K562 (cell line): ENCODE data around the gene SLC25A42. TPM values are rescaled to one million over a fixed set of nuclear protein-coding genes. Genes with fewer than 3 reads are reported as not detected.

Experiments used
- ATAC-seq: fragments of 200-7000 bp; cut with Tn5 transposase; 3 replicates; pipeline ENCODE4 v1.9.1; 2020; ENCODE audit warnings: moderate library complexity
- BruUV-seq: library from RNA; stranded (reverse); fragments of 400-500 nt; replicated peaks from 2 replicates; lab custom pipeline; 2021; lab: Mats Ljungman, UMichigan
- CTCF ChIA-PET: fragments of 300-600 bp; formaldehyde crosslinking; extraction: SDS; loops from one replicate; lab custom pipeline; 2021; ENCODE audit warnings: low intra/inter-chr PET ratio; lab: Yijun Ruan, JAX
- POLR2A ChIA-PET: fragments of 300-600, 350-650 bp; sonication (Branson Sonifier 250); formaldehyde crosslinking; extraction: SDS; loops from one replicate; lab custom pipeline; 2021; ENCODE audit warnings: antibody characterized with exemption, inconsistent platforms; lab: Yijun Ruan, JAX
- DNase-seq, 4 experiments: peaks; one replicate each; pipeline versions ENCODE4 v3.0.0 to v3.0.0-alpha.2; 2011 to 2018; ENCODE audit warnings: low spot score in 3 of 4, mixed read lengths in 3 of 4; ENCODE audit errors: extremely low read depth in 1 of 4
- FAIRE-seq: peaks from 2 replicates; lab custom pipeline; 2011; peaks lifted over from hg19 to GRCh38; lab: Jason Lieb, UNC
- H2AFZ ChIP-seq: 2 replicates; pipeline ENCODE4 v1.6.0; 2011; ENCODE audit warnings: low read depth, low read length, control low read depth, inconsistent platforms
- H3K27ac ChIP-seq: fragments of 200-600 bp; 3 replicates; pipeline ENCODE4 v1.8.0; 2011; ENCODE audit warnings: low read depth, mild to moderate bottlenecking, control low read depth, inconsistent platforms, low read length, moderate library complexity, mixed read lengths; ENCODE audit errors: extremely low read depth
- H3K27me3 ChIP-seq, 2 experiments: fragments of 300-600 bp in 1 of 2; 2 replicates in 1 of 2; 3 replicates in 1 of 2; pipeline versions ENCODE4 v1.6.0 to v1.8.0; 2011; ENCODE audit warnings: inconsistent platforms in 2 of 2, low read length in 2 of 2, mild to moderate bottlenecking in 1 of 2, mixed read lengths in 1 of 2, moderate library complexity in 1 of 2; ENCODE audit not compliant: control insufficient read depth in 2 of 2, insufficient read depth in 2 of 2
- H3K36me3 ChIP-seq: fragments of 300-600 bp; 3 replicates; pipeline ENCODE4 v1.8.0; 2011; ENCODE audit warnings: mild to moderate bottlenecking, low read length, inconsistent platforms; ENCODE audit not compliant: control insufficient read depth, insufficient read depth
- H3K4me1 ChIP-seq, 2 experiments: fragments of 200-600 bp in 1 of 2; replicated peaks in 1 of 2; 2 replicates in 1 of 2; 3 replicates in 1 of 2; pipeline versions ENCODE4 v1.5.1 to v1.8.0; 2011; ENCODE audit warnings: inconsistent platforms in 2 of 2, low read length in 2 of 2, mild to moderate bottlenecking in 1 of 2, mixed read lengths in 1 of 2, moderate library complexity in 1 of 2; ENCODE audit not compliant: control insufficient read depth in 2 of 2, insufficient read depth in 2 of 2
- H3K4me2 ChIP-seq: 2 replicates; pipeline ENCODE4 v1.6.1; 2011; ENCODE audit warnings: low read length, control low read depth, inconsistent platforms, mixed read lengths; ENCODE audit not compliant: insufficient read depth
- H3K4me3 ChIP-seq: fragments of 200-600 bp; sonication (generic), shearing (Covaris generic); 2 replicates; pipeline ENCODE4 v1.5.1; 2016; ENCODE audit warnings: control low read depth, inconsistent platforms
- H3K79me2 ChIP-seq: fragments of 200-600 bp; 3 replicates; pipeline ENCODE4 v1.8.0; 2011; ENCODE audit warnings: low read length, inconsistent platforms; ENCODE audit not compliant: control insufficient read depth, insufficient read depth
- H3K9ac ChIP-seq, 2 experiments: 2 replicates each; pipeline versions ENCODE4 v1.6.0 to v1.6.1; 2011; ENCODE audit warnings: low read depth in 2 of 2, low read length in 2 of 2, control low read depth in 1 of 2, inconsistent platforms in 1 of 2, mild to moderate bottlenecking in 1 of 2, mixed read lengths in 1 of 2; ENCODE audit not compliant: insufficient read depth in 1 of 2
- H3K9me1 ChIP-seq: one replicate; pipeline ENCODE4 v1.6.0; 2011; ENCODE audit warnings: inconsistent platforms, mild to moderate bottlenecking, low read length, moderate library complexity; ENCODE audit not compliant: control insufficient read depth, insufficient read depth
- H3K9me3 ChIP-seq: replicated peaks from 2 replicates; pipeline ENCODE4 v1.5.1; 2011; ENCODE audit warnings: low read depth, low read length, inconsistent platforms; ENCODE audit not compliant: control insufficient read depth, insufficient read depth
- H4K20me1 ChIP-seq: replicated peaks from 2 replicates; pipeline ENCODE4 v1.6.1; 2011; ENCODE audit warnings: low read length, inconsistent platforms, mixed read lengths; ENCODE audit not compliant: control insufficient read depth, insufficient read depth
- FOXJ2 ChIP-seq: fragments of 200-800 bp; sonication (Bioruptor generic); IDR thresholded peaks from 2 replicates; pipeline ENCODE4 v1.6.1; 2016; ENCODE audit warnings: missing genetic modification characterization, missing compliant biosample characterization
- GTF2F1 ChIP-seq: IDR thresholded peaks from 2 replicates; pipeline ENCODE4 v1.6.1; 2011; ENCODE audit warnings: low read depth, low read length, improper control_type of control experiment
- HIVEP1 ChIP-seq: fragments of 250-450 bp; sonication (Bioruptor Pico); IDR thresholded peaks from 2 replicates; pipeline ENCODE4 v1.4.0; 2020; ENCODE audit warnings: mild to moderate bottlenecking
- IRF2 ChIP-seq: sonication (generic); formaldehyde crosslinking; IDR thresholded peaks from 2 replicates; pipeline ENCODE4 v1.8.1; 2022; ENCODE audit warnings: mild to moderate bottlenecking, missing genetic modification reagents
- KDM1A ChIP-seq, 2 experiments: fragments of 450-650 bp; IDR thresholded peaks; 2 replicates each; pipeline ENCODE4 v1.6.1; 2016; ENCODE audit warnings: mild to moderate bottlenecking in 2 of 2
- KDM2B ChIP-seq: fragments of 250-450 bp; sonication (Bioruptor Pico); IDR thresholded peaks from 2 replicates; pipeline ENCODE4 v1.8.0; 2021; ENCODE audit warnings: mild to moderate bottlenecking, moderate library complexity
- NR2C2 ChIP-seq, 2 experiments: fragments of 200-800 bp in 1 of 2; sonication (Bioruptor generic) in 1 of 2; sonication (generic) in 1 of 2; formaldehyde crosslinking in 1 of 2; IDR thresholded peaks; 2 replicates each; pipeline versions ENCODE4 v1.6.1 to v1.8.0; 2016 to 2022; ENCODE audit warnings: mild to moderate bottlenecking in 1 of 2, missing compliant biosample characterization in 1 of 2, missing genetic modification characterization in 1 of 2, missing genetic modification reagents in 1 of 2
- RBFOX2 ChIP-seq: fragments of 200-400 bp; formaldehyde crosslinking; IDR thresholded peaks from 2 replicates; pipeline ENCODE4 v1.6.1; 2017; ENCODE audit warnings: low read depth, mild to moderate bottlenecking, low read length, moderate library complexity
- RHOXF2B ChIP-seq: fragments of 250-450 bp; sonication (Bioruptor Pico); conservative IDR thresholded peaks from 2 replicates; pipeline ENCODE4 v1.5.1; 2021
- ZBTB7A ChIP-seq: IDR thresholded peaks from 2 replicates; pipeline ENCODE4 v1.6.1; 2011; ENCODE audit warnings: low read depth, mild to moderate bottlenecking, low read length, moderate library complexity, borderline replicate concordance; ENCODE audit not compliant: control insufficient read depth
- ZNF445 ChIP-seq: fragments of 250-450 bp; sonication (Bioruptor Pico); IDR thresholded peaks from 2 replicates; pipeline ENCODE4 v1.4.0; 2020; ENCODE audit warnings: low read depth, mild to moderate bottlenecking, moderate library complexity
- WGBS: fragments of 100-300 bp; shearing (Covaris generic); methylation state at CpG from one replicate; pipeline ENCODE4 v1.1.6; 2016; ENCODE audit warnings: low coverage, mixed read lengths; ENCODE audit not compliant: insufficient coverage; ENCODE audit errors: missing lambda C conversion rate; 5-methylcytosine and 5-hydroxymethylcytosine counted together
- in situ Hi-C: fragments of 300-500 bp; cut with MboI; formaldehyde crosslinking; loops from 4 replicates; pipeline ENCODE4 v1.15.0; 2018; ENCODE audit warnings: inconsistent platforms, mixed read lengths
- intact Hi-C: fragments of 100-400 bp; cut with micrococcal nuclease; formaldehyde crosslinking; loops from 2 replicates; pipeline ENCODE4 v1.14.2; 2022
- polyA plus RNA-seq, 8 experiments: library from polyadenylated mRNA; depleted of rRNA in 4 of 8; stranded (reverse) in 5 of 8; unstranded in 3 of 8; fragments of >200 nt; fragmentation: Nextera tagmentation in 2 of 8; fragmentation: Illumina TruSeq in 1 of 8; extraction: Ambion mirVana in 2 of 8; extraction: Trizol in 1 of 8; gene quantifications; 2 replicates each; pipeline versions ENCODE4 v1.2.1 to v1.2.3, GENCODE V29; 2011 to 2014; ENCODE audit warnings: inconsistent platforms in 1 of 8, missing spikeins in 1 of 8
- total RNA-seq, 7 experiments: library from RNA; depleted of rRNA in 6 of 7; stranded (reverse); fragments of >200 nt in 6 of 7; fragmentation: Illumina TruSeq in 2 of 7; extraction: Trizol in 2 of 7; gene quantifications; 2 replicates each; pipeline versions ENCODE4 v1.2.1 to v1.2.3, GENCODE V29; 2011 to 2021; ENCODE audit warnings: low replicate concordance in 1 of 7

SLC25A42 gene
- total and polyA plus RNA-seq, 9 of the 15 experiments (the other 6 are each of a cell fraction or from before 2014, with no cell fraction given) = 0.59 to 32.2 (median 14.1) TPM

DNA sequence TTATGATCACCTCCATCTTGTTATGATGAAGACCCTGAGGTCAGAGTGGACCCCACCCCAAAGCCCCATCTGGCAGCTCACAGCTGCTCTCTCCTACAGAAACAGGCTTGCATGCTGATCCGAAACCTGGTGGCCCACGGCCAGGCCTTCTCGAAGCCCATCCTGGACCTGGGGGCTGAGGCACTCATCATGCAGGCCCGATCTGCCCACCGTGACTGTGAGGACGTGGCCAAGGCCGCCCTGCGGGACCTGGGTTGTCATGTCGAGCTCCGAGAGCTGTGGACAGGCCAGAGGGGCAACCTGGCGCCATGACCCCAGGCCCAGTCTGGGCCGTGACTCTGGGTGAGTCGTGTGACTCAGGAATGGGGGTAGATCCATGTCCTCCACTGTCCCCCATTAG is 6.5 kb upstream of the SLC25A42 start:
- no peak for TF ChIP-seq FOXJ2 (tag)
- TF ChIP-seq ZBTB7A = 0 out of 2 replicates have a peak, but pooled peaks have one; percentile 8
- Histone ChIP-seq H3K9me3 (no peaks in the 10 kb centered on the region), H3K9ac (peak overlapping the region in 1 of 2 experiments; percentile 18; a peak in 2 of 4 replicates), H2AFZ (no peak overlapping the region), H3K9me1 (peaks cover 7% of the 10 kb centered on the region), H3K4me3 (no peak overlapping the region), H3K27ac (no peak overlapping the region; the same call in 2 of the 3 replicates), H3K27me3 (no peaks in the 10 kb centered on the region; a peak in 1 of 5 replicates), H3K79me2 (peaks cover 31% of the 10 kb centered on the region), H4K20me1 (0 out of 2 replicates have a peak, but pooled peaks cover 4% of the 10 kb centered on the region), H3K4me1 (peaks cover 38 to 78% of the 10 kb centered on the region in 2 experiments), H3K36me3 (peaks cover 79% of the 10 kb centered on the region), H3K4me2 (no peak overlapping the region)
- ATAC-seq = no peak
- DNase-seq = no peak
- FAIRE-seq = no peak
- intact Hi-C loops = loop anchor here (10.0 kb wide), 1 partner anchor 267 kb away; the partner anchor contains the start of genes MAU2 and SUGP1
- CTCF ChIA-PET = no interaction called here
- no TSS peak for BruUV-seq
- POLR2A ChIA-PET = no interaction called here
- in situ Hi-C loops = loop anchor here (5.0 kb wide), 1 partner anchor 80 kb away; the partner anchor contains the start of gene TMEM161A
- WGBS = 88% methylated on average over 13 of the region's 13 CpGs

DNA sequence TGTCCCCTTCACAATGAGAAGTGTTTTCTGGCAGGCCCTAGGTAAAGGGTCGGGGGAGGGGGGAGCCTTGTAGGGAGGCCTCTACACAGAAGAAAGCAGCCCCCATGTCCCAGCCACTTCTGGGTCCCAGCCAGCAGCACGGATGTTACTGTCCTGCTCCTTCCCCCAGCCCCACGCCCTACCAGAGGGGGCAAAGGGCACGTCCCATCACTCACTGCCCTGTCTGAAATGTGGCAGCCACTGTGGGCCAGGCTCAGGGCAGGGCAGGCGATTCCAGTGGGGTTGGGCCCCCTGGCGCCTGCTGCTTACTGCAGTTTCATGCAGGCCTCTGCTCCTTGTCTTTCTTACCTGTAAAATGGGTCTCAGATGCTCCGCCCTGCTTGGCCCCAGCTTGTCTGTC is 6.1 kb upstream of the SLC25A42 start:
- intact Hi-C loops = loop anchor here (10.0 kb wide), 1 partner anchor 267 kb away; the partner anchor contains the start of genes MAU2 and SUGP1
- Histone ChIP-seq H3K9ac (peak overlapping the region in 1 of 2 experiments; percentile 18; a peak in 2 of 4 replicates), H3K9me1 (peaks cover 3% of the 10 kb centered on the region), H3K4me2 (no peak overlapping the region), H2AFZ (no peak overlapping the region), H3K79me2 (peaks cover 32% of the 10 kb centered on the region)
- 72% methylated on average over 7 of the region's 7 CpGs for WGBS
- TF ChIP-seq RHOXF2B (CRISPR knock-in tag) = no peak
- no peak for TF ChIP-seq ZNF445
- 0 out of 4 replicates have a peak, but pooled peaks of 1 of the 2 experiments have one; percentile 17 for TF ChIP-seq KDM1A (IDR thresholded peaks at IDR 0.05)
- TF ChIP-seq GTF2F1 = no peak
- no peak for TF ChIP-seq KDM2B (CRISPR knock-in tag)
- TF ChIP-seq HIVEP1 (CRISPR knock-in tag) = no peak
- peak; percentile 44; the same call in 1 of the 2 replicates for TF ChIP-seq RBFOX2
- no peak for TF ChIP-seq IRF2 (CRISPR knock-in tag)
- TF ChIP-seq NR2C2 (CRISPR knock-in tag; IDR thresholded peaks at IDR 0.05) = no peak
- TF ChIP-seq NR2C2 (tag; IDR thresholded peaks at IDR 0.05) = no peak
- TF ChIP-seq, all 486 proteins: peak for 2
- ChIA-PET POLR2A (no interaction called here), CTCF (no interaction called here)
- Histone ChIP-seq H4K20me1 (0 out of 2 replicates have a peak, but pooled peaks cover 4% of the 10 kb centered on the region), H3K4me3 (no peak overlapping the region), H3K4me1 (peaks cover 42 to 82% of the 10 kb centered on the region in 2 experiments), H3K36me3 (peaks cover 74% of the 10 kb centered on the region), H3K9me3 (no peaks in the 10 kb centered on the region), H3K27me3 (no peaks in the 10 kb centered on the region; a peak in 1 of 5 replicates), H3K27ac (no peak overlapping the region; the same call in 2 of the 3 replicates)
- in situ Hi-C loops = loop anchor here (5.0 kb wide), 1 partner anchor 80 kb away; the partner anchor contains the start of gene TMEM161A
- FAIRE-seq (no peak), ATAC-seq (no peak), DNase-seq (no peak)
- no TSS peak for BruUV-seq
